Vagina (tissue), 2 donors: ENCODE results near the gene HEG1. TPM values are rescaled to one million over a fixed set of nuclear protein-coding genes. Genes with fewer than 3 reads are reported as not detected.

Experiments used
- DNase-seq, 2 donors: peaks; one replicate each; pipeline ENCODE4 v3.0.0-alpha.2; 2017; ENCODE audit errors: extremely low spot score in 2 of 2
- H3K27ac ChIP-seq: fragments of 200-600 bp; sonication (generic); one replicate; pipeline ENCODE4 v1.5.1; 2019
- H3K27me3 ChIP-seq: fragments of 200-600 bp; sonication (generic); one replicate; pipeline ENCODE4 v1.5.1; 2019
- H3K36me3 ChIP-seq, 2 donors: fragments of 200-600 bp; sonication (generic); one replicate each; pipeline ENCODE4 v1.5.1; 2017 to 2019
- H3K4me1 ChIP-seq: fragments of 200-600 bp; sonication (generic); one replicate; pipeline ENCODE4 v1.5.1; 2019
- H3K4me3 ChIP-seq, 2 donors: fragments of 200-600 bp; sonication (generic); 1 replicate in 1 of 2; 2 replicates in 1 of 2; pipeline ENCODE4 v1.5.1; 2016 to 2019
- H3K9me3 ChIP-seq: fragments of 200-600 bp; sonication (generic); one replicate; pipeline ENCODE4 v1.5.1; 2019
- POLR2A ChIP-seq, 2 donors: fragments of 450-650 bp; IDR thresholded peaks; one replicate each; pipeline ENCODE4 v1.6.1; 2017; ENCODE audit warnings: antibody characterized with exemption in 2 of 2, mild to moderate bottlenecking in 2 of 2, moderate library complexity in 2 of 2
- POLR2AphosphoS5 ChIP-seq, 2 donors: sonication (generic); formaldehyde crosslinking; IDR thresholded peaks; one replicate each; pipeline ENCODE4 v1.9.0; 2017; ENCODE audit warnings: antibody characterized with exemption in 2 of 2, mild to moderate bottlenecking in 2 of 2, low read depth in 1 of 2; ENCODE audit not compliant: insufficient read depth in 1 of 2
- intact Hi-C: fragments of 100-400 bp; cut with DNase I; formaldehyde crosslinking; loops from one replicate; pipeline ENCODE4 v1.15.1; 2023
- total RNA-seq: library from RNA; depleted of rRNA; stranded (reverse); fragments of >200 nt; gene quantifications from one replicate; pipeline ENCODE4 v1.2.3, GENCODE V29; 2016
- TF ChIP-seq, protein P1 (sequence below), 3 experiments: fragments of 450-650 bp in 2 of 3; fragments of 200-600 bp in 1 of 3; sonication (generic) in 1 of 3; IDR thresholded peaks; one replicate each; pipeline ENCODE4 v1.5.1; 2017 to 2019; ENCODE audit warnings: antibody characterized with exemption in 3 of 3, mild to moderate bottlenecking in 2 of 3, moderate library complexity in 2 of 3

The HEG1 gene
- total RNA-seq, 1 donor from 2014 or later, result 47.1 TPM

DNA sequence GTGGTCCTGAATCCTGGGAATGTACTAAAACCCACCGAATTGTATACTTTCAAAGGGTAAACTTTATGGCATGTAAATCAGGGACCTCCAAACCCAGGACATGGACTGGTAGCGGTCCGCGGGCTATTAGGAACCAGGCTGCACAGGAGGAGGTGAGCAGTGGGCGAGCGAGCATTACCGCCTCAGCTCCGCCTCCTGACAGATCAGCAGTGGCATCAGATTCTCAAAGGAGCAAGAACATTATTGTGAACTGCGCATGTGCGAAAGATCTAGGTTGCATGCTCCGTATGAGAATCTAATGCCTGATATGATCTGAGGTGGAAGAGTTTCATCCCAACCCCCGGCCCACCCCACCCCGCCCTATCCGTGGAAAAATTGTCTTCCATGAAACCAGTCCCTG is 22.2 kb downstream of the HEG1 start:
- Histone ChIP-seq H3K4me1 (peaks cover 32% of the 10 kb centered on the region), H3K27me3 (no peaks in the 10 kb centered on the region), H3K9me3 (no peaks in the 10 kb centered on the region), H3K36me3 (peaks cover 0 to 6% of the 10 kb centered on the region in 2 donors), H3K4me3 (no peak overlapping the region), H3K27ac (no peak overlapping the region)
- TF ChIP-seq POLR2A (IDR thresholded peaks at IDR 0.05) (no peak), POLR2AphosphoS5 (IDR thresholded peaks at IDR 0.05; ENCODE audit: insufficient read depth in 1 of 2, low read depth in 1 of 2) (no peak)
- TF ChIP-seq, protein P1, sequence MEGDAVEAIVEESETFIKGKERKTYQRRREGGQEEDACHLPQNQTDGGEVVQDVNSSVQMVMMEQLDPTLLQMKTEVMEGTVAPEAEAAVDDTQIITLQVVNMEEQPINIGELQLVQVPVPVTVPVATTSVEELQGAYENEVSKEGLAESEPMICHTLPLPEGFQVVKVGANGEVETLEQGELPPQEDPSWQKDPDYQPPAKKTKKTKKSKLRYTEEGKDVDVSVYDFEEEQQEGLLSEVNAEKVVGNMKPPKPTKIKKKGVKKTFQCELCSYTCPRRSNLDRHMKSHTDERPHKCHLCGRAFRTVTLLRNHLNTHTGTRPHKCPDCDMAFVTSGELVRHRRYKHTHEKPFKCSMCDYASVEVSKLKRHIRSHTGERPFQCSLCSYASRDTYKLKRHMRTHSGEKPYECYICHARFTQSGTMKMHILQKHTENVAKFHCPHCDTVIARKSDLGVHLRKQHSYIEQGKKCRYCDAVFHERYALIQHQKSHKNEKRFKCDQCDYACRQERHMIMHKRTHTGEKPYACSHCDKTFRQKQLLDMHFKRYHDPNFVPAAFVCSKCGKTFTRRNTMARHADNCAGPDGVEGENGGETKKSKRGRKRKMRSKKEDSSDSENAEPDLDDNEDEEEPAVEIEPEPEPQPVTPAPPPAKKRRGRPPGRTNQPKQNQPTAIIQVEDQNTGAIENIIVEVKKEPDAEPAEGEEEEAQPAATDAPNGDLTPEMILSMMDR (IDR thresholded peaks at IDR 0.05), result no peak
- intact Hi-C loops, result no loop called here
- no peak for DNase-seq

DNA sequence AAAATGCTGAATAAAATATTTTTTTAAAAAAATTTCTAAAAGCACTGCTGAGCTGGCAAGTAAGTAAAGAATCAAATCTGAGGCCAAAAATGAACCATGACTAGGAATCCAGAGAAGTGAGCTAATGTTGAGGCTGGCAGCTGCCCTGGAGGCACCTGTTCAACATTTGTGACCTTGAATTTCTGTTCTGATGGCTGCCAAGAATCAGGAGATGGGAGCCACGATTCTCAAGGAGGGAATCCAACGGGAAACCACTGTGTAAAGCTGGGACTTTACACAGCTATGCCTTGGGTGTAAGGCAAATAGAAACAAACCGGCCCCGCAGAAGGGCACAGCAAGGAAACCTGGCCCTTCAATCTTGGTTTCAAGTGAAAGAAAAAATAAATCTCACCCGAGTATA is 22.7 kb downstream of the HEG1 start:
- Histone ChIP-seq H3K4me3 (no peak overlapping the region), H3K36me3 (peaks cover 0 to 11% of the 10 kb centered on the region in 2 donors), H3K9me3 (no peaks in the 10 kb centered on the region), H3K4me1 (peaks cover 27% of the 10 kb centered on the region), H3K27ac (no peak overlapping the region), H3K27me3 (no peaks in the 10 kb centered on the region)
- TF ChIP-seq POLR2A (IDR thresholded peaks at IDR 0.05) (no peak), POLR2AphosphoS5 (IDR thresholded peaks at IDR 0.05; ENCODE audit: insufficient read depth in 1 of 2, low read depth in 1 of 2) (no peak)
- TF ChIP-seq, protein P1 (IDR thresholded peaks at IDR 0.05), result no peak
- no peak for DNase-seq
- intact Hi-C loops, result no loop called here

DNA sequence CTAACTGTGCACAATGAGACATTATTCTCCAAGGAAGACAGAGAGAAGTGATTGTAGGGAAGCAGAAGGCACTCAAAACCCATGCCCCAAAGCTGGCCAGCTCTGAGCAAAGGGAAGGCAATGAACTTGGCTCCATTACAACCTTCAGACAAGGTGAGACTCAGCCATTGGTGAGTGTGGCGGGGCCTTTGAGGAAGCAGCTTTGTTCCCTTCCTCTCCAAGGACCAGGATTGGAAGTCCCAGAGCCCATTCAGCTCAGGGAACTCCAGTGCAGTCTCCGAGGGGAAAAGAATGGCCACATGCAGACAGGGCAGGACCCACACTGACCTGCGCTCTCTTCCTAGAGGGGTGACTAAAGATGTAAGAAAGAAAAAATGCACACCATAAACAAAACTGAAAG is 23.1 kb downstream of the HEG1 start:
- intact Hi-C loops, result no loop called here
- TF ChIP-seq, protein P1 (IDR thresholded peaks at IDR 0.05), result no peak
- TF ChIP-seq POLR2A (IDR thresholded peaks at IDR 0.05), result no peak
- TF ChIP-seq POLR2AphosphoS5 (IDR thresholded peaks at IDR 0.05; ENCODE audit: insufficient read depth in 1 of 2, low read depth in 1 of 2), result no peak
- H3K9me3 ChIP-seq, result no peaks in the 10 kb centered on the region
- H3K27ac ChIP-seq, result no peak overlapping the region
- H3K27me3 ChIP-seq, result no peaks in the 10 kb centered on the region
- H3K36me3 ChIP-seq, result peaks cover 0 to 16% of the 10 kb centered on the region in 2 donors
- H3K4me3 ChIP-seq, result no peak overlapping the region
- H3K4me1 ChIP-seq, result peaks cover 23% of the 10 kb centered on the region
- no peak for DNase-seq

DNA sequence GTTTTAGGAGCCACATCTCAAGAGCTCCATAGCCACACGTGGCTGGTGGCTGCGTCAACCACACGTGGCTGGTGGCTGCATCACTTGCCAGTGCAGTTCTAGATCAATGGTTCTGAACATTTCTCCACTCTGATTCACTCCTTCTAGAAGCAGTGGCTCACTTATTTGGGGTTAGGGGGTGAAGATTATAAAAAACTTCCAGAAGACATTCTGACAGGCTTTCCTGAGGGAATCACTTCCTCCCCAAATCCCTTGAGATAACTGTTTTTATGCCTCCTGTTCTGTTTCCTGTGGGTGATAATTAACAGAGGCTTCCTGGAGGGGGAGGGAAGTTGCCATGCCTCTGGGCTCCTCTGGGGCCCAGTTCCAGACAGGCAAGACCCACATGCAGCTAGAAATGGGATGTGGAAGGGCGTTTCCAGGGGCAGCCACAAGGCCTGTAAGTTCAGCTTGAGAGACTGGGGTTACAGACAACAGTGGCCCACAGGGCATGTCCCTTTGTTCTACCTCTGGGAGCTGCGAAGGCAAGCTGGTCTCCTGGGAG is 23.6 kb downstream of the HEG1 start:
- Histone ChIP-seq H3K4me1 (peaks cover 18% of the 10 kb centered on the region), H3K27me3 (no peaks in the 10 kb centered on the region), H3K36me3 (peaks cover 0 to 21% of the 10 kb centered on the region in 2 donors), H3K9me3 (no peaks in the 10 kb centered on the region), H3K27ac (no peak overlapping the region), H3K4me3 (no peak overlapping the region)
- DNase-seq, result no peak
- intact Hi-C loops, result no loop called here
- TF ChIP-seq POLR2AphosphoS5 (IDR thresholded peaks at IDR 0.05; ENCODE audit: insufficient read depth in 1 of 2, low read depth in 1 of 2) (no peak), POLR2A (IDR thresholded peaks at IDR 0.05) (no peak)
- TF ChIP-seq, protein P1 (IDR thresholded peaks at IDR 0.05), result no peak

DNA sequence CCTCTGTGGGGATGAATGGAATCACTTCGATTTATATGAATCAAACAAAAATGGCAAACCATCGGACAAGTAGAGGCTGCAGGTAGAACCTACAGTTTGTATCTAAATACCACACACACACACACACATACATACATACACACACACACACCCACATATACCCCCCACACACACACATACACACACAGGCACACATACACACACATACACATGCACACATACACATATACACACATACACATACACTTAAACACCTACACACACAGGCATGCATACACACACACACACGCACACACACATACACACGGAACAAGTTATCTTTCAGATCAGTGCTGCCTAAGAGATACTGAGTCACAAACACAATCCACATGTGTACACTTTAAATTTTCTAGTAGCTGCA is 24.3 kb downstream of the HEG1 start:
- Histone ChIP-seq H3K4me1 (peaks cover 16% of the 10 kb centered on the region), H3K4me3 (no peak overlapping the region), H3K9me3 (no peaks in the 10 kb centered on the region), H3K36me3 (peaks cover 0 to 27% of the 10 kb centered on the region in 2 donors), H3K27ac (no peak overlapping the region), H3K27me3 (no peaks in the 10 kb centered on the region)
- TF ChIP-seq POLR2A (IDR thresholded peaks at IDR 0.05) (no peak), POLR2AphosphoS5 (IDR thresholded peaks at IDR 0.05; ENCODE audit: insufficient read depth in 1 of 2, low read depth in 1 of 2) (no peak)
- TF ChIP-seq, protein P1 (IDR thresholded peaks at IDR 0.05), result no peak
- intact Hi-C loops, result no loop called here
- no peak for DNase-seq
